IMR-90 (cell line): ENCODE results near the gene AKR1C2. TPM values are rescaled to one million over a fixed set of nuclear protein-coding genes. Genes with fewer than 3 reads are reported as not detected.

Source experiments
- ATAC-seq: fragments of 200-7000 bp; cut with Tn5 transposase; 2 replicates; pipeline ENCODE4 v1.9.1; 2020; ENCODE audit warnings: low read depth, mild to moderate bottlenecking, moderate library complexity
- BruUV-seq: library from RNA; stranded (reverse); fragments of 400-500 nt; replicated peaks from 2 replicates; lab custom pipeline; 2021; lab: Mats Ljungman, UMichigan
- CTCF ChIA-PET: fragments of 300-600 bp; formaldehyde crosslinking; extraction: SDS; loops from one replicate; lab custom pipeline; 2021; ENCODE audit warnings: antibody characterized with exemption; lab: Yijun Ruan, JAX
- POLR2A ChIA-PET: fragments of 300-600 bp; sonication (Branson Sonifier 250); formaldehyde crosslinking; loops from one replicate; lab custom pipeline; 2022; ENCODE audit warnings: antibody characterized with exemption; ENCODE audit not compliant: unreplicated experiment; lab: Charles Lee
- DNase-seq: peaks from one replicate; pipeline ENCODE4 v3.0.0; 2013
- H2AFZ ChIP-seq: replicated peaks from 2 replicates; pipeline ENCODE3; 2013; ENCODE audit warnings: low read length, mild to moderate bottlenecking; ENCODE audit not compliant: poor library complexity
- H2AK5ac ChIP-seq: 2 replicates; pipeline ENCODE4 v1.6.1; 2013; ENCODE audit warnings: low read depth, low read length, inconsistent platforms
- H2AK9ac ChIP-seq: replicated peaks from 2 replicates; pipeline ENCODE3; 2013; ENCODE audit warnings: mild to moderate bottlenecking, low read depth, low read length, moderate library complexity; ENCODE audit not compliant: poor library complexity
- H2BK120ac ChIP-seq: 2 replicates; pipeline ENCODE4 v1.6.1; 2013; ENCODE audit warnings: low read depth, low read length, inconsistent platforms
- H2BK15ac ChIP-seq: 3 replicates; pipeline ENCODE4 v1.6.1; 2013; ENCODE audit warnings: low read depth, low read length, inconsistent platforms
- H2BK20ac ChIP-seq: 2 replicates; pipeline ENCODE4 v1.6.1; 2013; ENCODE audit warnings: low read depth, mild to moderate bottlenecking, inconsistent platforms, low read length, moderate library complexity
- H2BK5ac ChIP-seq: 2 replicates; pipeline ENCODE4 v1.6.1; 2013; ENCODE audit warnings: mild to moderate bottlenecking, low read depth, low read length, inconsistent platforms; ENCODE audit not compliant: poor library complexity, severe bottlenecking
- H3K14ac ChIP-seq: replicated peaks from 2 replicates; pipeline ENCODE4 v1.6.1; 2013; ENCODE audit warnings: low read depth, low read length, inconsistent platforms
- H3K18ac ChIP-seq: 2 replicates; pipeline ENCODE4 v1.6.1; 2013; ENCODE audit warnings: low read depth, low read length, control low read depth
- H3K23ac ChIP-seq: 2 replicates; pipeline ENCODE4 v1.6.1; 2013; ENCODE audit warnings: low read depth, low read length, inconsistent platforms
- H3K27ac ChIP-seq: 2 replicates; pipeline ENCODE4 v1.5.1; 2013; ENCODE audit warnings: mild to moderate bottlenecking, control low read depth, low read length; ENCODE audit not compliant: insufficient read depth
- H3K27me3 ChIP-seq: 2 replicates; pipeline ENCODE4 v1.6.1; 2013; ENCODE audit warnings: low read length; ENCODE audit not compliant: control insufficient read depth, insufficient read depth
- H3K36me3 ChIP-seq: 2 replicates; pipeline ENCODE4 v1.6.1; 2013; ENCODE audit warnings: low read length, mixed read lengths; ENCODE audit not compliant: control insufficient read depth, insufficient read depth
- H3K4ac ChIP-seq: 2 replicates; pipeline ENCODE4 v1.6.1; 2013; ENCODE audit warnings: low read depth, low read length, inconsistent platforms
- H3K4me1 ChIP-seq: 2 replicates; pipeline ENCODE4 v1.6.1; 2013; ENCODE audit warnings: low read length, mixed read lengths; ENCODE audit not compliant: control insufficient read depth, insufficient read depth
- H3K4me2 ChIP-seq: 2 replicates; pipeline ENCODE4 v1.6.1; 2013; ENCODE audit warnings: low read depth, mild to moderate bottlenecking, control low read depth, low read length, moderate library complexity
- H3K4me3 ChIP-seq: 2 replicates; pipeline ENCODE4 v1.5.1; 2013; ENCODE audit warnings: low read depth, mild to moderate bottlenecking, control low read depth, low read length, moderate library complexity; ENCODE audit not compliant: insufficient read depth
- H3K56ac ChIP-seq: 2 replicates; pipeline ENCODE4 v1.6.1; 2013; ENCODE audit warnings: low read length, inconsistent platforms; ENCODE audit not compliant: insufficient read depth; ENCODE audit errors: extremely low read depth
- H3K79me1 ChIP-seq, 2 experiments: 2 replicates each; pipeline ENCODE4 v1.6.1; 2013; ENCODE audit warnings: low read length in 2 of 2, inconsistent platforms in 1 of 2, low read depth in 1 of 2
- H3K9ac ChIP-seq: 2 replicates; pipeline ENCODE4 v1.6.1; 2013; ENCODE audit warnings: low read depth, low read length, control low read depth
- H3K9me1 ChIP-seq: 2 replicates; pipeline ENCODE4 v1.6.1; 2013; ENCODE audit warnings: low read length, inconsistent platforms; ENCODE audit not compliant: insufficient read depth
- H3K9me3 ChIP-seq: 2 replicates; pipeline ENCODE4 v1.6.1; 2013; ENCODE audit warnings: low read length; ENCODE audit not compliant: control insufficient read depth, insufficient read depth
- H4K20me1 ChIP-seq: 2 replicates; pipeline ENCODE4 v1.6.1; 2013; ENCODE audit warnings: low read length, inconsistent platforms; ENCODE audit not compliant: insufficient read depth
- H4K5ac ChIP-seq: 2 replicates; pipeline ENCODE4 v1.6.1; 2013; ENCODE audit warnings: mild to moderate bottlenecking, low read depth, low read length, control low read depth
- H4K8ac ChIP-seq, 2 experiments: 2 replicates each; pipeline ENCODE4 v1.6.1; 2013; ENCODE audit warnings: low read depth in 2 of 2, low read length in 2 of 2, control low read depth in 1 of 2, inconsistent platforms in 1 of 2
- H4K91ac ChIP-seq: 2 replicates; pipeline ENCODE4 v1.6.1; 2013; ENCODE audit warnings: low read depth, low read length, inconsistent platforms; ENCODE audit not compliant: insufficient read depth
- CEBPB ChIP-seq: IDR thresholded peaks from 2 replicates; pipeline ENCODE4 v1.6.1; 2012; ENCODE audit warnings: low read depth, low read length, improper control_type of control experiment
- CTCF ChIP-seq: conservative IDR thresholded peaks from 2 replicates; pipeline ENCODE4 v1.5.1; 2012; ENCODE audit warnings: mild to moderate bottlenecking, low read depth, low read length, improper control_type of control experiment
- ELK1 ChIP-seq: fragments of 150-350 bp; IDR thresholded peaks from 2 replicates; pipeline ENCODE4 v1.6.1; 2016; ENCODE audit warnings: low read depth, mild to moderate bottlenecking, low read length, moderate library complexity, borderline replicate concordance
- MAFK ChIP-seq: IDR thresholded peaks from 2 replicates; pipeline ENCODE4 v1.6.1; 2012; ENCODE audit warnings: low read depth, low read length, improper control_type of control experiment
- MXI1 ChIP-seq: IDR thresholded peaks from 2 replicates; pipeline ENCODE4 v1.6.1; 2012; ENCODE audit warnings: low read depth, mild to moderate bottlenecking, low read length, moderate library complexity, borderline replicate concordance
- RCOR1 ChIP-seq: IDR thresholded peaks from 2 replicates; pipeline ENCODE4 v1.6.1; 2012; ENCODE audit warnings: mild to moderate bottlenecking, low read length, improper control_type of control experiment; ENCODE audit not compliant: insufficient replicate concordance
- RFX5 ChIP-seq: IDR thresholded peaks from 2 replicates; pipeline ENCODE4 v1.8.0; 2012; ENCODE audit warnings: low read depth, mild to moderate bottlenecking, low read length, moderate library complexity
- SMC3 ChIP-seq: fragments of 150-350 bp; IDR thresholded peaks from 2 replicates; pipeline ENCODE4 v1.6.1; 2016; ENCODE audit warnings: low read depth, mild to moderate bottlenecking, antibody characterized with exemption, low read length, moderate library complexity
- WGBS, 2 experiments: methylation state at CpG; one replicate each; pipeline versions ENCODE4 v1.1.5 to v1.1.7; 2013; ENCODE audit warnings: missing lambda C conversion rate in 2 of 2; ENCODE audit not compliant: insufficient read length in 1 of 2; ENCODE audit errors: extremely low coverage in 2 of 2; 5-methylcytosine and 5-hydroxymethylcytosine counted together
- dilution Hi-C: fragments of 300-500 bp; cut with HindIII; formaldehyde crosslinking; loops from one replicate; pipeline ENCODE4 v1.14.3; 2018; ENCODE audit warnings: low sequenced_read_pairs; ENCODE audit not compliant: unreplicated experiment
- in situ Hi-C: fragments of 300-500 bp; cut with MboI; formaldehyde crosslinking; loops from 3 replicates; pipeline ENCODE4 v1.14.3; 2019; ENCODE audit warnings: low sequenced_read_pairs, inconsistent platforms, mixed read lengths
- intact Hi-C: fragments of 100-400 bp; cut with micrococcal nuclease; formaldehyde crosslinking; loops from 2 replicates; pipeline ENCODE4 v1.10.0; 2022
- polyA plus RNA-seq, 3 experiments: library from polyadenylated mRNA; depleted of rRNA; stranded (reverse); fragments of >200 nt; gene quantifications; 2 replicates each; pipeline ENCODE4 v1.2.3, GENCODE V29; 2012; ENCODE audit warnings: low replicate concordance in 1 of 3
- total RNA-seq: library from RNA; depleted of rRNA; stranded (reverse); fragments of >200 nt; gene quantifications from 2 replicates; pipeline ENCODE4 v1.2.3, GENCODE V29; 2012

AKR1C2 gene
- total and polyA plus RNA-seq, 2 of the 4 experiments (the other 2 are of a cell fraction), result 0.36 to 1.0 TPM

- Histone ChIP-seq H2BK120ac (no peak overlapping the region), H3K4me3 (no peak overlapping the region), H4K5ac (no peak overlapping the region), H2AK5ac (no peak overlapping the region), H2AK9ac (no peak overlapping the region), H3K4ac (no peak overlapping the region), H3K18ac (no peak overlapping the region), H3K23ac (no peak overlapping the region), H3K4me2 (no peak overlapping the region), H3K79me1 (no peaks in the 10 kb centered on the region), H3K9me1 (no peaks in the 10 kb centered on the region), H3K9ac (no peak overlapping the region), H2BK15ac (no peak overlapping the region), H3K4me1 (peaks cover 4% of the 10 kb centered on the region; the same call in 1 of the 2 replicates), H4K20me1 (no peaks in the 10 kb centered on the region), H4K91ac (no peak overlapping the region), H3K14ac (no peak overlapping the region), H4K8ac (no peak overlapping the region), H2AFZ (no peak overlapping the region), H3K27ac (no peak overlapping the region), H3K56ac (no peak overlapping the region), H3K9me3 (peaks cover 5% of the 10 kb centered on the region), H3K27me3 (no peaks in the 10 kb centered on the region), H3K36me3 (no peaks in the 10 kb centered on the region), H2BK20ac (no peak overlapping the region), H2BK5ac (no peak overlapping the region)
- TF ChIP-seq SMC3 (no peak), CTCF (no peak), MAFK (no peak), RFX5 (no peak), MXI1 (no peak), RCOR1 (no peak), CEBPB (no peak), ELK1 (no peak)
- DNase-seq (no peak), ATAC-seq (no peak)
- no TSS peak for BruUV-seq
- WGBS, 2 experiments, result 60% methylated on average over 1 of the region's 10 CpGs; no CpG with 5 or more reads in 1 of the 2 experiments
- in situ Hi-C loops (no loop called here), dilution Hi-C loops (no loop called here), intact Hi-C loops (no loop called here)
- ChIA-PET POLR2A (no interaction called here), CTCF (no interaction called here)
Measured at GRCh38 chr10:5035356-5035755, 31.7 kb upstream of the AKR1C2 start.
